ENCODE data around the gene UBE2H. TPM values are rescaled to one million over a fixed set of nuclear protein-coding genes. Genes with fewer than 3 reads are reported as not detected.

The UBE2H gene
- total and polyA plus RNA-seq, 2 donors from 2014 or later: 40.6 to 107 TPM

DNA sequence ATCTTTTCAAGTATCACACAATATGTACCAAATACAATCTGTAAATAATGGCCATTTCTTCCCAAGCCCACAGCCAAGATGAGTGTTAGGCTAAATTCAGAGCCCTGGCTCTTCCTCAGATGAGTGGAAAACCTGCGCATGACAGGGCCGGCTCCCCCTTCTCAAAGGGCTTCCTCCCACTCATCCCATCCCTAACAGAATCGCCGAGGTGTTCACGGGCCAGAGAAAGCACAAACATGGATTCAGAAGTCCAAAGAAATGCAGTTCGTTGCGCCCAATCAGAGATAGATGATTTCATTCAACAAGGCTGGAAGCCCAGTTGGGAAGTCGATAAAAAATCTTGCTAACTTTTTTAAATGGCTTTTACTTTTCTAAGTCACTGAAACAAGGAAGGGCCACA, 121.8 kb downstream of the UBE2H start:
- Histone ChIP-seq H3K9me3 (ENCODE audit: control insufficient read depth in 2 of 3, insufficient read depth in 1 of 3, low read length in 3 of 3) (no peaks in the 10 kb centered on the region), H3K4me3 (ENCODE audit: low read length in 3 of 3) (no peak overlapping the region), H3K27me3 (ENCODE audit: control insufficient read depth, insufficient read depth, low read length) (no peaks in the 10 kb centered on the region), H3K9ac (ENCODE audit: low read length in 3 of 3) (no peak overlapping the region), H3K27ac (ENCODE audit: low read depth in 2 of 2, low read length in 2 of 2) (no peak overlapping the region), H3K36me3 (ENCODE audit: control insufficient read depth in 2 of 3, insufficient read depth in 3 of 3, low read length in 3 of 3) (peaks cover 0 to 19% (median 2%) of the 10 kb centered on the region in 3 donors), H3K4me1 (ENCODE audit: control insufficient read depth in 2 of 3, insufficient read depth in 2 of 3, low read depth in 1 of 3, low read length in 3 of 3) (peaks cover 0 to 7% (median 3%) of the 10 kb centered on the region in 3 donors)
- no peak for FAIRE-seq
- TF ChIP-seq, protein P1, sequence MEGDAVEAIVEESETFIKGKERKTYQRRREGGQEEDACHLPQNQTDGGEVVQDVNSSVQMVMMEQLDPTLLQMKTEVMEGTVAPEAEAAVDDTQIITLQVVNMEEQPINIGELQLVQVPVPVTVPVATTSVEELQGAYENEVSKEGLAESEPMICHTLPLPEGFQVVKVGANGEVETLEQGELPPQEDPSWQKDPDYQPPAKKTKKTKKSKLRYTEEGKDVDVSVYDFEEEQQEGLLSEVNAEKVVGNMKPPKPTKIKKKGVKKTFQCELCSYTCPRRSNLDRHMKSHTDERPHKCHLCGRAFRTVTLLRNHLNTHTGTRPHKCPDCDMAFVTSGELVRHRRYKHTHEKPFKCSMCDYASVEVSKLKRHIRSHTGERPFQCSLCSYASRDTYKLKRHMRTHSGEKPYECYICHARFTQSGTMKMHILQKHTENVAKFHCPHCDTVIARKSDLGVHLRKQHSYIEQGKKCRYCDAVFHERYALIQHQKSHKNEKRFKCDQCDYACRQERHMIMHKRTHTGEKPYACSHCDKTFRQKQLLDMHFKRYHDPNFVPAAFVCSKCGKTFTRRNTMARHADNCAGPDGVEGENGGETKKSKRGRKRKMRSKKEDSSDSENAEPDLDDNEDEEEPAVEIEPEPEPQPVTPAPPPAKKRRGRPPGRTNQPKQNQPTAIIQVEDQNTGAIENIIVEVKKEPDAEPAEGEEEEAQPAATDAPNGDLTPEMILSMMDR (IDR thresholded peaks at IDR 0.05; ENCODE audit: borderline replicate concordance, extremely low read depth, insufficient read depth): no peak
- intact Hi-C loops (cut with DNase I): no loop called here
- DNase-seq: peak in 4 of 5 donors; percentile 52 to 74 (median 64)

DNA sequence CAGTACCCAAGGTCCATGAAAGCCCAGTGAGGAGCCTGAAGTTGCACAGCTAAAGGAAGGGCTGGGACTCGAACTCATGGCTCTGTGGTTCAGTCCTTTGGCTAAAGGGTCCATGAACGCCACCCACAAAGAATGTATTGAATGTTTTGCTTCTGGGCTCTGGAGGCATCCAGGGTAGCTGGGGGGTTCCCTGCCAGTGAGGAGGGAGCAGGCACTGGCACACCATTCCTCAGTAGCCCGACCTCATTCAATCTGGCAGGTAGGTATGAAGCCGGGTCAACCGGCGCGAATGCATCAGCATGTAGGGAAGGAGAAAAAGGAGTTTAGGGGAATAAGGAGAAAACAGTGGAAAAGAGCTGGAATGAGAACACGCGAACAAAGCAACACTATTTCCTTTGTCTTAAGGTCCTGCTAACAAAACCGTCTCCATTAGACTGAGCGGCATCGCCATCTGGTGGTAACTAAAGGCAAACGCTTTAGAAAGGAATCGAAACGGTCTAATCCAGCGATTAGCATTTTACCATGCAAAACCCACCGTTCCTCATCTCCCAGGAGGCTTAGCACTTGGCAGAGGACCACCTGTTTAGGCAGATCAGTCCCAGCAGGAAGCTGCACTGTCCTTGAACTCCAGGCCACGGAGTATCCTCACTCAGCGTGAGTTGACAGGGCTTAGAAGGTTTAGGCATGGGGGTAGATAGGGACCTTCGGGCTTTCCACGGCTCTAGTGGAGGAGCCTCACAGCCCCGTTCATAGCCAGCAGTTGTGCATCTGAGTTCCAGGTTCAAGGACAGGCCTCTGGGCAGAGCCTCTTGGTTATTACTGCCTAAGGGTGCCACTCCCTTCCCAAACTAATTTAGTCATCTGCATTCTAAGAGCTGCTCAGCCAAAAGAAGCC, 122.8 kb downstream of the UBE2H start:
- Histone ChIP-seq H3K27me3 (ENCODE audit: control insufficient read depth, insufficient read depth, low read length) (no peaks in the 10 kb centered on the region), H3K9ac (ENCODE audit: low read length in 3 of 3) (peak overlapping the region; percentile 0 to 49 (median 3)), H3K9me3 (ENCODE audit: control insufficient read depth in 2 of 3, insufficient read depth in 1 of 3, low read length in 3 of 3) (no peaks in the 10 kb centered on the region), H3K36me3 (ENCODE audit: control insufficient read depth in 2 of 3, insufficient read depth in 3 of 3, low read length in 3 of 3) (peaks cover 0 to 14% (median 2%) of the 10 kb centered on the region in 3 donors), H3K4me3 (ENCODE audit: low read length in 3 of 3) (peak overlapping the region; percentile 11 to 51 (median 40)), H3K27ac (ENCODE audit: low read depth in 2 of 2, low read length in 2 of 2) (no peak overlapping the region), H3K4me1 (ENCODE audit: control insufficient read depth in 2 of 3, insufficient read depth in 2 of 3, low read depth in 1 of 3, low read length in 3 of 3) (peaks cover 0 to 8% (median 3%) of the 10 kb centered on the region in 3 donors)
- TF ChIP-seq, protein P1 (IDR thresholded peaks at IDR 0.05; ENCODE audit: borderline replicate concordance, extremely low read depth, insufficient read depth): peak; percentile 78
- intact Hi-C loops (cut with DNase I): loop anchor here (10.0 kb wide), 1 partner anchor 185 kb away; no protein-coding TSS in a partner anchor
- FAIRE-seq (no peak), DNase-seq (peak in 4 of 5 donors; percentile 75 to 95 (median 84))

DNA sequence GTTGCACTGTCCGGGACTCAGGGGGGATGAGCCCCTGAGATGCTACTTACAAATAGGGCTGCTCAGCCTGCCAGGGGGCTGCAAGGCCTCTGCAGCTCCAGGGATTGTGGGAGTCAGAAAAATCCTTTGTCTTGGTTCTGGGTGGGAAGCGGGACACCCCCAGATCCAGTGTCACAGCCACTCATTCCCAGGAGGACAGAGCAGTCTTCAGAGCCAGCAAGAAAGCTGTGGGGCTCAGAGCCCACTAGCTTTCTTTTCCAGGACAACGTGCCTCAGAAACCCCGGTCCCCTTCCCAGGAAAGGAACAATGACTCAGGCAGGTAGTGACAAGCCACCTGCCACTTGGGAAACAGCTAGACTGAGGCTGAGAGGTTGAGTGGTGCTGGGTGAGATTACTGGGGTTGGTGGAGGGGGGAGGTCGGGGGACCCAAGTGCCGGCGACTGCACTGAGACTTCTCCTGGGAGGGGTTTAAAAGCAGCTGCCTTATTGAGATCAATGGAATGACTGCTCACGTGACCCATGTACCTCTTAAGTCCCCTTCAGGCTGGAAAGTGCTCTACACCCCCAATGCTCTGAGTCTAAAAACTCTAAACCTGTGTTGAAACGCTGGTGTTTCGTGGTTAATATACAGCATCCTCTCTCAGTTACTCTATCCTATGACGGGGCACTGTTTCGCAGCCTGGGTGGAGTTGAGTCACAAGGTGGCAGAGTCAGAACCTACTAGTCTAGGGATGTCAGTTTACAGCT, 123.6 kb downstream of the UBE2H start:
- Histone ChIP-seq H3K4me3 (ENCODE audit: low read length in 3 of 3) (no peak overlapping the region), H3K36me3 (ENCODE audit: control insufficient read depth in 2 of 3, insufficient read depth in 3 of 3, low read length in 3 of 3) (peaks cover 0 to 6% (median 2%) of the 10 kb centered on the region in 3 donors), H3K9ac (ENCODE audit: low read length in 3 of 3) (no peak overlapping the region), H3K27ac (ENCODE audit: low read depth in 2 of 2, low read length in 2 of 2) (no peak overlapping the region), H3K4me1 (ENCODE audit: control insufficient read depth in 2 of 3, insufficient read depth in 2 of 3, low read depth in 1 of 3, low read length in 3 of 3) (peaks cover 0 to 8% (median 3%) of the 10 kb centered on the region in 3 donors), H3K27me3 (ENCODE audit: control insufficient read depth, insufficient read depth, low read length) (no peaks in the 10 kb centered on the region), H3K9me3 (ENCODE audit: control insufficient read depth in 2 of 3, insufficient read depth in 1 of 3, low read length in 3 of 3) (no peaks in the 10 kb centered on the region)
- FAIRE-seq: no peak
- TF ChIP-seq, protein P1 (IDR thresholded peaks at IDR 0.05; ENCODE audit: borderline replicate concordance, extremely low read depth, insufficient read depth): no peak
- intact Hi-C loops (cut with DNase I): loop anchor here (10.0 kb wide), 1 partner anchor 186 kb away; no protein-coding TSS in a partner anchor
- DNase-seq: no peak
